Activated CD8-positive, alpha-beta memory T cell treated with anti-CD3 and anti-CD28 coated beads for 1 hour (primary cell): Measurements from ENCODE around the gene ZNF653.
"Not testable (repeated sequence)": the region's sequence is repeated elsewhere in the genome, so short reads cannot be mapped to it uniquely, and the experiment has no call there.

Experiments
- DNase-seq, 2 donors: peaks; one replicate each; pipeline ENCODE4 v3.0.0-alpha.2; 2020; ENCODE audit warnings: low read depth in 1 of 2; ENCODE audit errors: extremely low read depth in 1 of 2

ZNF653 gene

GRCh38 chr19:11435833-11436313 is 69.8 kb downstream of the ZNF653 start:
- no peak for DNase-seq

GRCh38 chr19:11435057-11435832 is 70.4 kb downstream of the ZNF653 start, which contains the start of the genes ODAD3 and PRKCSH:
ODAD3 (minus strand) TSS chr19:11435121; CDS start chr19:11435016, 105 bp downstream.
PRKCSH (plus strand) TSS chr19:11435635; CDS start chr19:11436118, 483 bp downstream.
- peak; percentile 94 to 95 for DNase-seq

GRCh38 chr19:11434703-11435056 is 71.0 kb downstream of the ZNF653 start:
- DNase-seq = no peak

- DNase-seq = not testable (repeated sequence)
These were observed 72.1 kb downstream of the ZNF653 start for GRCh38 chr19:11433526-11433925.
